ENCODE results near the gene MMP17.
"Not testable (repeated sequence)": the region's sequence is repeated elsewhere in the genome, so short reads cannot be mapped to it uniquely, and the experiment has no call there.

MMP17 gene

GRCh38 chr12:131878436-131878835 is 50.2 kb downstream of the MMP17 start:
- not testable (repeated sequence) for H3K27me3 ChIP-seq (ENCODE audit: control insufficient read depth, insufficient read depth, low read length); H3K27ac ChIP-seq (ENCODE audit: low read length); H3K4me3 ChIP-seq (ENCODE audit: low read length); H3K9ac ChIP-seq (ENCODE audit: low read length); H3K9me3 ChIP-seq (ENCODE audit: control insufficient read depth, low read depth, low read length); H3K36me3 ChIP-seq (ENCODE audit: control insufficient read depth, low read depth, low read length)
- H3K4me1 ChIP-seq (ENCODE audit: control insufficient read depth, low read depth, low read length) = peaks cover 12% of the 10 kb centered on the region

GRCh38 chr12:131882804-131883520 is 54.8 kb downstream of the MMP17 start:
- H3K27me3 ChIP-seq (ENCODE audit: control insufficient read depth, insufficient read depth, low read length) = no peaks in the 10 kb centered on the region
- no peak overlapping the region for H3K4me3 ChIP-seq (ENCODE audit: low read length)
- no peaks in the 10 kb centered on the region for H3K36me3 ChIP-seq (ENCODE audit: control insufficient read depth, low read depth, low read length)
- no peak overlapping the region for H3K9ac ChIP-seq (ENCODE audit: low read length)
- peaks cover 11% of the 10 kb centered on the region for H3K4me1 ChIP-seq (ENCODE audit: control insufficient read depth, low read depth, low read length)
- H3K9me3 ChIP-seq (ENCODE audit: control insufficient read depth, low read depth, low read length) = no peaks in the 10 kb centered on the region
- H3K27ac ChIP-seq (ENCODE audit: low read length) = no peak overlapping the region

- no peak overlapping the region for H3K27ac ChIP-seq (ENCODE audit: low read length)
- H3K4me3 ChIP-seq (ENCODE audit: low read length) = no peak overlapping the region
- no peaks in the 10 kb centered on the region for H3K9me3 ChIP-seq (ENCODE audit: control insufficient read depth, low read depth, low read length)
- H3K36me3 ChIP-seq (ENCODE audit: control insufficient read depth, low read depth, low read length) = no peaks in the 10 kb centered on the region
- no peaks in the 10 kb centered on the region for H3K27me3 ChIP-seq (ENCODE audit: control insufficient read depth, insufficient read depth, low read length)
- peaks cover 6% of the 10 kb centered on the region for H3K4me1 ChIP-seq (ENCODE audit: control insufficient read depth, low read depth, low read length)
- H3K9ac ChIP-seq (ENCODE audit: low read length) = no peak overlapping the region
These were observed 55.3 kb downstream of the MMP17 start for GRCh38 chr12:131883521-131883900.

GRCh38 chr12:131885076-131885475 is 56.9 kb downstream of the MMP17 start:
- not testable (repeated sequence) for H3K4me3 ChIP-seq (ENCODE audit: low read length); H3K9ac ChIP-seq (ENCODE audit: low read length); H3K9me3 ChIP-seq (ENCODE audit: control insufficient read depth, low read depth, low read length); H3K27ac ChIP-seq (ENCODE audit: low read length); H3K27me3 ChIP-seq (ENCODE audit: control insufficient read depth, insufficient read depth, low read length); H3K36me3 ChIP-seq (ENCODE audit: control insufficient read depth, low read depth, low read length); H3K4me1 ChIP-seq (ENCODE audit: control insufficient read depth, low read depth, low read length)

GRCh38 chr12:131885543-131886057 is 57.4 kb downstream of the MMP17 start:
- Histone ChIP-seq H3K4me1 (ENCODE audit: control insufficient read depth, low read depth, low read length) (no peaks in the 10 kb centered on the region), H3K36me3 (ENCODE audit: control insufficient read depth, low read depth, low read length) (no peaks in the 10 kb centered on the region), H3K27me3 (ENCODE audit: control insufficient read depth, insufficient read depth, low read length) (no peaks in the 10 kb centered on the region), H3K9me3 (ENCODE audit: control insufficient read depth, low read depth, low read length) (no peaks in the 10 kb centered on the region), H3K27ac (ENCODE audit: low read length) (no peak overlapping the region), H3K4me3 (ENCODE audit: low read length) (no peak overlapping the region), H3K9ac (ENCODE audit: low read length) (no peak overlapping the region)

GRCh38 chr12:131891722-131892121 is 63.5 kb downstream of the MMP17 start:
- H3K4me3 ChIP-seq (ENCODE audit: low read length); H3K36me3 ChIP-seq (ENCODE audit: control insufficient read depth, low read depth, low read length); H3K4me1 ChIP-seq (ENCODE audit: control insufficient read depth, low read depth, low read length); H3K27ac ChIP-seq (ENCODE audit: low read length); H3K27me3 ChIP-seq (ENCODE audit: control insufficient read depth, insufficient read depth, low read length); H3K9ac ChIP-seq (ENCODE audit: low read length); H3K9me3 ChIP-seq (ENCODE audit: control insufficient read depth, low read depth, low read length): not testable (repeated sequence)

- H3K27ac ChIP-seq (ENCODE audit: low read length) = no peak overlapping the region
These were observed 64.8 kb downstream of the MMP17 start for GRCh38 chr12:131892711-131893604.

GRCh38 chr12:131893605-131894312 is 65.6 kb downstream of the MMP17 start:
- no peaks in the 10 kb centered on the region for H3K36me3 ChIP-seq (ENCODE audit: control insufficient read depth, low read depth, low read length)
- peaks cover 5% of the 10 kb centered on the region for H3K4me1 ChIP-seq (ENCODE audit: control insufficient read depth, low read depth, low read length)
- H3K9me3 ChIP-seq (ENCODE audit: control insufficient read depth, low read depth, low read length) = no peaks in the 10 kb centered on the region
- no peak overlapping the region for H3K27ac ChIP-seq (ENCODE audit: low read length)
- H3K27me3 ChIP-seq (ENCODE audit: control insufficient read depth, insufficient read depth, low read length) = no peaks in the 10 kb centered on the region
- H3K4me3 ChIP-seq (ENCODE audit: low read length) = no peak overlapping the region
- H3K9ac ChIP-seq (ENCODE audit: low read length) = no peak overlapping the region

More at GRCh38 chr12:131892711-131893604, 64.8 kb downstream of the MMP17 start:
- Histone ChIP-seq H3K36me3 (ENCODE audit: control insufficient read depth, low read depth, low read length) (no peaks in the 10 kb centered on the region), H3K27me3 (ENCODE audit: control insufficient read depth, insufficient read depth, low read length) (no peaks in the 10 kb centered on the region), H3K9me3 (ENCODE audit: control insufficient read depth, low read depth, low read length) (no peaks in the 10 kb centered on the region), H3K4me3 (ENCODE audit: low read length) (no peak overlapping the region), H3K4me1 (ENCODE audit: control insufficient read depth, low read depth, low read length) (peaks cover 5% of the 10 kb centered on the region), H3K9ac (ENCODE audit: low read length) (no peak overlapping the region)

- Histone ChIP-seq H3K4me3 (ENCODE audit: low read length) (peak within 1 kb of the TSS; percentile 62), H3K27me3 (ENCODE audit: control insufficient read depth, insufficient read depth, low read length) (no peaks in the 10 kb centered on the region), H3K4me1 (ENCODE audit: control insufficient read depth, low read depth, low read length) (peaks cover 5% of the 10 kb centered on the region), H3K27ac (ENCODE audit: low read length) (no peak within 1 kb of the TSS), H3K9ac (ENCODE audit: low read length) (peak within 1 kb of the TSS; percentile 50), H3K36me3 (ENCODE audit: control insufficient read depth, low read depth, low read length) (no peaks in the 10 kb centered on the region), H3K9me3 (ENCODE audit: control insufficient read depth, low read depth, low read length) (no peaks in the 10 kb centered on the region)
These were observed 66.2 kb downstream of the MMP17 start, which contains the start of gene ULK1 for GRCh38 chr12:131894313-131894860. ULK1 (plus strand) TSS chr12:131894622; CDS start chr12:131895002, 380 bp downstream.

GRCh38 chr12:131894981-131895639 is 66.9 kb downstream of the MMP17 start:
- no peaks in the 10 kb centered on the region for H3K9me3 ChIP-seq (ENCODE audit: control insufficient read depth, low read depth, low read length)
- H3K36me3 ChIP-seq (ENCODE audit: control insufficient read depth, low read depth, low read length) = no peaks in the 10 kb centered on the region
- no peak overlapping the region for H3K27ac ChIP-seq (ENCODE audit: low read length)
- H3K9ac ChIP-seq (ENCODE audit: low read length) = peak overlapping the region; percentile 50
- H3K4me3 ChIP-seq (ENCODE audit: low read length) = peak overlapping the region; percentile 62
- peaks cover 5% of the 10 kb centered on the region for H3K4me1 ChIP-seq (ENCODE audit: control insufficient read depth, low read depth, low read length)
- H3K27me3 ChIP-seq (ENCODE audit: control insufficient read depth, insufficient read depth, low read length) = no peaks in the 10 kb centered on the region

All from iPS-18a (cell line).